Measurements from ENCODE around the gene SLC3A2.
"Not testable (repeated sequence)": the region's sequence is repeated elsewhere in the genome, so short reads cannot be mapped to it uniquely, and the experiment has no call there.

SLC3A2 gene

DNA sequence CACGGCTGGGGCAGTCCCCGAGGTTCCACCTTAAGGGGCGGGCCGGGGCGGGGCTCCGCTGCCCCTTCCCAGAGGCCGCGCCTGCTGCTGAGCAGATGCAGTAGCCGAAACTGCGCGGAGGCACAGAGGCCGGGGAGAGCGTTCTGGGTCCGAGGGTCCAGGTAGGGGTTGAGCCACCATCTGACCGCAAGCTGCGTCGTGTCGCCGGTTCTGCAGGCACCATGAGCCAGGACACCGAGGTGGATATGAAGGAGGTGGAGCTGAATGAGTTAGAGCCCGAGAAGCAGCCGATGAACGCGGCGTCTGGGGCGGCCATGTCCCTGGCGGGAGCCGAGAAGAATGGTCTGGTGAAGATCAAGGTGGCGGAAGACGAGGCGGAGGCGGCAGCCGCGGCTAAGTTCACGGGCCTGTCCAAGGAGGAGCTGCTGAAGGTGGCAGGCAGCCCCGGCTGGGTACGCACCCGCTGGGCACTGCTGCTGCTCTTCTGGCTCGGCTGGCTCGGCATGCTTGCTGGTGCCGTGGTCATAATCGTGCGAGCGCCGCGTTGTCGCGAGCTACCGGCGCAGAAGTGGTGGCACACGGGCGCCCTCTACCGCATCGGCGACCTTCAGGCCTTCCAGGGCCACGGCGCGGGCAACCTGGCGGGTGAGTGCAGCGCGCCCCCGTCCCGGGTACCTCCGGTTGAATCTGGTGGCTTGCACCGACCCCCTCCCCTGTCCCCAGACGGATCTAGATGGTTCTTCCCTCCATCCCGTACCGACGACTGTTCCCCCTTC lies at the start of gene SLC3A2:
Gene SLC3A2 (plus strand): TSS at position 94 of the 776 bp plus-strand sequence. CDS start 128 bp downstream, at position 222.
- DNase-seq (ENCODE audit: low spot score): peak; percentile 94

- no peak for DNase-seq (ENCODE audit: low spot score)
Observed at GRCh38 chr11:62830904-62831519, 49.7 kb upstream of the SLC3A2 start.

- DNase-seq (ENCODE audit: low spot score): peak; percentile 99
Observed at GRCh38 chr11:62831520-62832335, 49.0 kb upstream of the SLC3A2 start, which contains the start of gene STX5. STX5 (minus strand) TSS chr11:62832051; CDS start chr11:62831243, 808 bp downstream.

GRCh38 chr11:62832336-62833234 lies 48.1 kb upstream of the SLC3A2 start, which contains the start of gene TEX54:
TEX54 (minus strand) TSS chr11:62832841.
- no peak for DNase-seq (ENCODE audit: low spot score)

DNA sequence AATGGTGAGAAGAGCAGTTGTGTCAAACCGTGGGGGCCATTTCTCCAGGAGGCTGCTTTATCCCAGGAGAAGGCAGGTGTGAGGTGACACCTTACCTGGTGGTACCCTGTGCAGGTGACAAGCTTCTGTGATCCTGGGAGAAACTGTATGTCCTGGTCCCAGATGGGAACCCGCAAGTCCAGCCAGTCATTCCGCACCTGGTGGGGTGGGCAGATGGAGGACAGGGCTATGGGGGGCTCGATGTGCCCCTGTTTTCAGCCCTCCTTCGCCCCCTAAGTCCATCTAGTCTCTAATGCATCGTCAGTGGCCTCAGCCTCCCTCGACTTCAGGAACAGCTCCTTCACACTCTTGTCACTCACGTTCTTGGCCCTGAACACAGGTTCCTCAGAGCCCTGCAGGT lies 45.4 kb upstream of the SLC3A2 start:
- DNase-seq (ENCODE audit: low spot score): no peak

DNA sequence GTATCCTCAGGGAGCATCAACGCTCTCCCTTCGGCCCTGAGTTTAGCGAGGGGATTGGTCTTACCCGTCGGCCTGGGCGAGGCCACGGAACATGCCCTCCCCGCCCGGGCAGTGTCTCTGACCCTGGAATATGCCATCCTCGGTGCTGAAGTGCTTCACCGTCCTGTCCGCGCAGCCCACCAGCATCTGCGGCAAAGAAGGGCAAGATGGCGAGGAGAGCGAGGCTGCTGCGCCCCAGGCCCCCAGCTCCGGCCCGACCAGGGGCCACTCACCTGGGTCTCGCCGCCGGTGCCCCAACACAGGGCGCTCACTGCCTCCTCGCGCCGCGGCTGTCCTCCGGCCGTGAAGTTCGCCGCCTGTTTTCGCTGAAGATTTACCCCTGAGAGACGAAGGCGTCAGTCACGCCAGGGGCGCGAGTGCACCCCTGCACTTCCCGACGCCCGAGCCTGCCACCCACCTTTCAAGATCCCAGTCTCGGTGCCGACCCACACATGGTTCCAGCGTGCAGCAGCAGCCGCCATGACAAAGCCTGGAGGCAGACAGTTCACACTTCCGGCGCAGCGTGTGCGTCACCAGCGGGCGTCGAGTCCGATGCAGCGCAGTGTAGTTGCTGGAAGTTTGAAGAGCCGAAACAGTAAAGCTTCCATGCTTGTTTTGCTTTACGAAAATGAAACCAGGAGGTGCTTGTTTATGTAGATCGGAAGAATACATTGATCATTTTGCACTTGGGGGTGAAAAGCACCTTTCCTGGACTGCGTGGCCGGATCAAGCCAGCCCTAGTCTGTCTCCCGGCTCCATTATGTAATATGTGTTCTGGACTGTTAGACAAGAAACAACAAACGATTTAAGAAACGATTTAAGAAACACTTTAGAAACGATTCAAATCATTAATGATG lies 41.4 kb upstream of the SLC3A2 start, which contains the start of gene WDR74:
Gene WDR74 (minus strand): TSS at position 541 of the 896 bp plus-strand sequence. CDS start 20 bp downstream, at position 521.
- peak; percentile 91 for DNase-seq (ENCODE audit: low spot score)

DNA sequence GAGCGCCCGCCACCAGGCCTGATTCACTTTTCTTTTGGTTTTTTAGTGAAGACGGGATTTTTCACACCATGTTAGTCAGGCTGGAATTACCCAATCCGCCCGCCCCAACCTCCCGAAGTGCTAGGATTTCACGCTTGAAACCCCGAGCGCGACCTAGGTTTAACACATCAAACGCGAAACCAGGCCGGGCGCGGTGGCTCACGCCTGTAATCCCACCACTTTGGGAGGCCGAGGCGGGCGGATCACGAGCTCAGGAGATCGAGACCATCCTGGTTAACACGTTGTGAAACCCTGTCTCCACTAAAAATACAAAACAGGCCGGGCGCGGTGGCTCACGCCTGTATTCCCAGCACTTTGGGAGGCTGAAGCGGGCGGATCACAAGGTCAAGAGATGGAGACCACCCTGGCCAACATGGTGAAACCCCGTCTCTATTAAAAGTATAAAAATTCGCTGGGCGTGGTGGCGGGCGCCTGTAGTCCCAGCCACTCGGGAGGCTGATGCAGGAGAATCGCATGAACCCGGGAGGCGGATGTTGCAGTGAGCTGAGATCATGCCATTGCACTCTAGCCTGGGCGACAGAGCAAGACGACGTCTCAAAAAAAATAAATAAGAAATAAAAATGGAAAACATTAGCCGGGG lies 39.9 kb upstream of the SLC3A2 start:
- DNase-seq (ENCODE audit: low spot score): peak; percentile 84

- peak; percentile 75 for DNase-seq (ENCODE audit: low spot score)
Observed at GRCh38 chr11:62841361-62842170, 39.1 kb upstream of the SLC3A2 start.

DNA sequence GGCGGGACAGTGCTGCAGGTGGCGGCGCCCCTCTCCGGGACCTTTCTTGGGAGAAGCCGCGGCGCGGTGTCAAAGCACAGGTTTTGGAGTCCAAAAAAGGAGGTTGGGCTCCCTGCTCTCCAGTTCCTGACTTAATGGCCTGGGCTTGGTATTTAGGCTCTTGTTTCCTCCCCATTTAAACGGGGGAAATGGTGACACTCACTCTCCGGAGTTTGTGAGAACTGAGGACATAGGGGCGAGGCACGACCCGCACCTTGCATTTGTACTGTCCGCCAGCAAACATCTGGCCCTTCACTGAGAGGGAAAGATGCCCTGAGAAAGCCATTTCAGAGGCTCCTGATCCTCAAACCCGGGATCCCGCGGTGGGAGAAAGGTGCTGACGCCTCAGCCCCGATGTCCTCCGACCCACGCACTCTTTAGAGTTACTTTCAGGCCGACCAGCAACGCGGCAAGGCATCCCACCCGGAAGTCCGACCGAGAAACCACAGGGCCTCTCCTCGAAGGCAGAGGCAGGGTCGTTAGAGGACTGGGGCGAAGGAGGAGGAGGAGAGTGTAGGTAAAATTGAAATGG lies 38.4 kb upstream of the SLC3A2 start:
- DNase-seq (ENCODE audit: low spot score): peak; percentile 91

DNA sequence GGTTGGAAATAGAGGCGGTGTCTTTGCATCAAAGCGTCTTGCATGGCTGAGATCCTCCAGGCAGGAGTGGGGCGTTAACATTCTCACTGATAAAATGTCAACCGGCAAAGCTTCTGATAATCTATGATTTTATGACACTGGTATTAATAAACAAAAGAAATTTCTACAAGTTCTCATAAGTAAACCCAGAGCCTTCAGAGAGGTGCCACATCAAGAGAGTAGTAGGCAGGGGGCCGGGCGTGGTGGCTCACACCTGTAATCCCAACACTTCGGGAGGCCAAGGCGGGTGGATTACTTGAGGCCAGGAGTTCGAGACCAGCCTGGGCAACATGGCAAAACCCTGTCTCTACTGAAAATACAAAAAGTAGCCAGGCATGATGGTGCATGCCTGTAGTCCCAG lies 37.8 kb upstream of the SLC3A2 start:
- not testable (repeated sequence) for DNase-seq (ENCODE audit: low spot score)

DNA sequence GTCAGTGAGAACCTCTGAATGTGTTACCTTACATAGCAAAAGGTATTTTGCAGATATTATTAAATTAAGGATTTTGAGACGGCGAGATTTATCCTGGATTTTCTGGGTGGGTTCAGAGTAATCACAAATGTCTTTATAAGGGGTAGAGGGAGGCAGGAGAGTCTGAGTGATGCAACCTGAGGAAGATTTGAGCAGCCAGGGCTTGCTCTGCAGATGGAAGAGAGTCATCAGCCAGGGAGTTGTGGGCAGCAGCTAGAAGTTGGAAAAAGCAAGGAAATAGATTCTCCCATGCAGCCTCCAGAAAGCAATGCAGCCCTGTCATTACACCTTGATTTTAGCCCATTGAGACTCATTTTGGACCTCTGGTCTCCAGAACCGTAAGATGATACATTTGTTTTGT lies 37.2 kb upstream of the SLC3A2 start:
- no peak for DNase-seq (ENCODE audit: low spot score)

DNA sequence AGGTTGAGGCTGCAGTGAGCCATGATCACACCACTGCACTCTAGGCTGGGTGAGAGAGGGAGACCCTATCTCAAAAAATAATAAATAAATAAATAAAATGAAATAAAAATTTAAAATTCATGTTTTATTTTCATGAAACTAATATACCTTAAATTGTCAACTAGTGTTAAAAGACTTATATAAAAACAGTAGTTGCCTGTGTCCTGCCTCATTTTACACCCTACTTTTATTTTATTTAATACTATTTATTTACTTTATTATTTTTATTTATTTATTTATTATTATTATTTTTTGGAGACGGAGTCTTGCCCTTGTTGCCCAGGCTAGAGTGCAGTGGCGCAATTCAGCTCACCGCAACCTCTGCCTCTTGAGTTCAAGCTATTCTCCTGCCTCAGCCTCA lies 36.5 kb upstream of the SLC3A2 start:
- DNase-seq (ENCODE audit: low spot score): no peak

DNA sequence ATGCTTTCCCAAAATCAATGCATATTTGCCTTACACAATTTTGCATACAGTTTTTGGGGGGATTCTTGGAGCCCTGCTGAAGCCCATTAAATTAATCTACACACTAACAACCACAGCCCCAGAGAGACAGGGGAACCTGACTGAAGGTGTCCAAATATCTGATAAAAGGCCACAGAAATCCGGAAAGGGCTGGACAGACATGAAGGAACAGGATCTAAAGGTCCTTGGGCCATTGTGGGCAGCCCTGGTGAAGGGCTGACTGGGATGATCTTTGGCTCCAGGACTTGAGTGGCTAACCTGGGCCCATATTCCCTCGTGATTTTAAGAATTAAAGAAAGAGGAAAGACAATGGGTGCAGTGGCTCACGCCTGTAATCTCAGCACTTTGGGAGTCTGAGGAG lies 34.5 kb upstream of the SLC3A2 start:
- DNase-seq (ENCODE audit: low spot score): no peak

DNA sequence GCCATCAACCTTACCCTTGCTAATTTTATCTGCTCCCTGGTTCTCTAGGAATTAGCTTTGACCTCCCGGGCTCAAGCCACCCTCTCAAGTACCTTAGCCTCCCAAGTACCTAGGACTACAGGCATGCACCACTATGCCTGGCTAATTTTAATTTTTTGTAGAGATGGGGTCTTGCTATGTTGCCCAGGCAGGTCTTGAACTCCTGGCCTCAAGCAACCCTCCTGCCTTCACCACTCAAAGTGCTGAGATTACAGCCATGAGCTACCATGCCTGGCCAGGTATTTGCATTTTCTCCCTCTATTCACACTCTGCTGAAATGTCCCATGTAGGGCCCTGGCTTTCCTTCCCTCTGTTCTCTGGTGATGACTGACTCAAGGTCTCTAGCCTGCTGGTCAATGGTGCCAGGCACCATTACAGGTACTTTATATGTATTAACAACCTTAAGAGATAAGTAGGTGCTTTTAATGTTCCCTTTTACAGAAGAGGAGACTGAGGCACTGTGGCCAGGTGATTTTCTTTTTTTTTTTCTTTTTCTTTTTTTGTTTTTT lies 32.9 kb upstream of the SLC3A2 start:
- no peak for DNase-seq (ENCODE audit: low spot score)

GRCh38 chr11:62850911-62851806 lies 29.5 kb upstream of the SLC3A2 start:
- no peak for DNase-seq (ENCODE audit: low spot score)

DNA sequence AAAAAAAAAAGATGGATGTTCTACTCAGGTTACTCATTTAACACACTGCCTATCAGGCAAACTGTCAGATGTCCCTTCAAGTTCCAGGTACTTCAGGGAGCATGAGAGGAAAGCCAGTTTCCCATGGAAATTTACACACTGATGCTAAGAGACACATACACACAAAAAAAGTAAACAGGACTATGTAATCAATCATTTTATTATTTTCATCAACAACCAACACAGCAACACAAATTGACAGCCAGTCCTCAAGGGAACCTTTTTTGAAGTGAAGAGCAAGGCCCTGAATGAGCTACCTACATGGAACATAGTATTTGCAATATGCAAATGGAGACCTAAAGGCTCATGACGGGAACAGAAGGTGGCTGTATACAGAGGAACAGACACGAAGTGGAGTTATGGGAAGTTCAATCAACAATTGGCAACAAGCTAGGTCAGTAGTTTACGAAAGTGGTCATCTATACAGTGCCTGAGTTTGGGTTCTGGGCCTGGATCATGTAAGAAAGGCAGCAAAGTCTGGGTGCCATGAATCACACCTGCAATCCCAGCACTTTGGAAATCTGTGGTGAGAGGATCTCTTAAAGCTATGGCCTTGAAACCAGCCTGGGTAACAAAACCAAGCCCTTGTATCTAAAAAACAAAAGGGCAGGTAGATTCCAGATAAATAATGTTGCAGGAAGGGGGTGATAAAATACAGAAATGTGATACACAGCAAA lies 28.7 kb upstream of the SLC3A2 start:
- no peak for DNase-seq (ENCODE audit: low spot score)
